ENCODE measurements around the gene TNRC6B.

The TNRC6B gene

GRCh38 chr22:40366068-40366467 is 188.3 kb downstream of the TNRC6B start:
- no peak for DNase-seq

- DNase-seq = no peak
Measured at GRCh38 chr22:40367342-40367741, 189.6 kb downstream of the TNRC6B start.

GRCh38 chr22:40368016-40368415 is 190.3 kb downstream of the TNRC6B start:
- no peak for DNase-seq

- DNase-seq = peak; percentile 20 to 74 (median 46)
Measured at GRCh38 chr22:40368836-40369235, 191.1 kb downstream of the TNRC6B start.

- DNase-seq = no peak
Measured at GRCh38 chr22:40374567-40374966, 196.8 kb downstream of the TNRC6B start.

GRCh38 chr22:40376149-40376548 is 198.4 kb downstream of the TNRC6B start:
- DNase-seq = no peak

- no peak for DNase-seq
Measured at GRCh38 chr22:40377931-40378330, 200.2 kb downstream of the TNRC6B start.

- peak; percentile 35 to 68 (median 54) for DNase-seq
Measured at GRCh38 chr22:40378448-40378847, 200.7 kb downstream of the TNRC6B start.

GRCh38 chr22:40381461-40381860 is 203.7 kb downstream of the TNRC6B start:
- no peak for DNase-seq

- peak in 3 of 4 experiments; percentile 12 to 49 (median 41) for DNase-seq
Measured at GRCh38 chr22:40383905-40384304, 206.2 kb downstream of the TNRC6B start.

GRCh38 chr22:40385036-40385782 is 207.5 kb downstream of the TNRC6B start:
- peak; percentile 21 to 54 (median 52) for DNase-seq
